HG02571 (cell line): Measurements from ENCODE around the gene CFAP119.
"Not testable (repeated sequence)": the region's sequence is repeated elsewhere in the genome, so short reads cannot be mapped to it uniquely, and the experiment has no call there.

ENCODE experiments used
- ATAC-seq: cut with Tn5 transposase; IDR thresholded peaks from one replicate; pipeline ENCODE4 v1.9.1; 2021; ENCODE audit warnings: mild to moderate bottlenecking, moderate library complexity; ENCODE audit not compliant: unreplicated experiment

CFAP119 gene

DNA sequence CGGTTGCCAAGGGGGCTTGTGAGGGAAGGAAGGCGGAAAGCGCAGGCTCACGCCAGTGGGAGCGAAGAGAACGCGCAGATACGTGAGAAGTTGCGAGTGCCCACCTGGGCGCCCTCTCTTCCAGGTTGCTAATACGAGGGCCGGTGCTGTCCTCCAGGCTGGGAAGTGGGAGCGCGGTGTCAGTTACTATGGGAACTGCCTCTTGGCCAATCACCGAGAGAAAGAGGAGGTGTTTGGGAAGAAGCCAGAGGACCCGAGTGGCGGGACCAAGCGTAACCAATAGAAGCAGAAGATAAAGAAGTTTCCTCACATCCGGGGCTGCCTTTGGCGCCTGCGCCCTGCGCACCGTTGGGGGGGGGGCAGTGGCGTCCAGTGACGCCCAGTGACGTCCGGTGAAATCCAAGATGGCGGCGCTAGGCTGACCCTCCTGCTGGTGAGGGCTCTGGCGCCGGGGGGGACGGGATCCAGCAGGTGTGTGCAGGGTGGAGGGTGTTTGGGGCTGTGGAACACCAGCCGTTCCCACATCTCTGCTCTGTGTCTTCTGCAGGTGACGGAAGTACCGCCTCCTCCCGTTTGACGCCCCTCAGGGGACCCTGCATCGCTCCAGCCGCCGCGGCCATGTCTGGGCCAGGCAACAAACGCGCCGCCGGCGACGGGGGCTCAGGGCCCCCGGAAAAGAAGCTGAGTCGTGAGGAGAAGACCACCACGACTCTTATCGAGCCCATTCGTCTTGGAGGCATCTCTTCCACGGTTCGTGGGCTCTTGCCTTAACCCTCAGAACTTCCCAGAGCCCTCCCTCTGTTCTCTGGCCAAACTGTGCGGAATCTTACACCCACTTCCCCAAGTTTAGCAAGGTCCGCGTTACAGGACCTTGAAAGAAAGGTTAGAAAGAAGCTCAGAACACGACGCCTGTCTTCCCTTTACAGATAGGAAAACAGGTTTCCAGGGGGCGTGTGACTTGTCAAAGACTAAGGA is at the start of gene CFAP119, which contains the start of gene RNF40:
CFAP119 (minus strand) TSS at position 135 of the 975 bp plus-strand sequence. CDS start 314 bp downstream, outside the sequence.
RNF40 (plus strand) TSS at position 395 of the 975 bp plus-strand sequence; CDS start at position 619, 224 bp downstream.
- peak; percentile 86 for ATAC-seq

DNA sequence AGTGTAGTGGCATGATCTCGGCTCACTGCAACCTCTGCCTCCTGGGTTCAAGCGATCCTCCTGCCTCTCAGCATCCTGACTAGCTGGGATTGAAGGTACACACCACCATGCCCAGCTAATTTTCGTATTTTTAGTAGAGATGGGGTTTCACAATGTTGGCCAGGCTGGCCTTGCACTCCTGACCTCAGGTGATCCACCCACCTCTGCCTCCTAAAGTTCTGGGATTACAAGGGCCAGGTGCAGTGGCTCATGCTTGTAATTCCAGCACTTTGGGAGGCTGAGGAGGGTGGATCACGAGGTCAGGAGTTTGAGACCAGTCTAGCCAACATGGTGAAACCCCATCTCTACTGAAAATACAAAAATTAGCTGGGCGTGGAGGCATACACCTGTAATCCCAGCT is 47.8 kb upstream of the CFAP119 start:
- ATAC-seq, result not testable (repeated sequence)

GRCh38 chr16:30808890-30809426 is 47.1 kb upstream of the CFAP119 start:
- ATAC-seq, result not testable (repeated sequence)

DNA sequence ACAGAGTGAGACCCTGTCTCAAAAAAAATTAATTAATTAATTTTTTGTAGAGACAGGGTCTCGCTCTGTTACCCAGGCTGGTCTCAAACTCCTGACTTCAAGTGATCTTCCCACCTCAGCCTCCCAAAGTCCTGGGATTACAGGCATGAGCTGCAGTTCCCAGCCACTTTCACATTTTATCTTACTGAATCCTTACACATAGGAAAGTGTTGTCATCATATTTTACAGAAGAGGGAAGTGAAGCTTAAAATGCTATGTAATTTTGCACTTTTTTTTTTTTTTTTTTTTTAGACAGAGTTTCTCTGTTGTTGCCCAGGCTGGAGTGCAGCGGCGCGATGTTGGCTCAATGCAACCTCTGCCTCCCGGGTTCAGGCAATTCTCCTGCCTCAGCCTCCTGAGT is 46.3 kb upstream of the CFAP119 start:
- ATAC-seq, result no peak

DNA sequence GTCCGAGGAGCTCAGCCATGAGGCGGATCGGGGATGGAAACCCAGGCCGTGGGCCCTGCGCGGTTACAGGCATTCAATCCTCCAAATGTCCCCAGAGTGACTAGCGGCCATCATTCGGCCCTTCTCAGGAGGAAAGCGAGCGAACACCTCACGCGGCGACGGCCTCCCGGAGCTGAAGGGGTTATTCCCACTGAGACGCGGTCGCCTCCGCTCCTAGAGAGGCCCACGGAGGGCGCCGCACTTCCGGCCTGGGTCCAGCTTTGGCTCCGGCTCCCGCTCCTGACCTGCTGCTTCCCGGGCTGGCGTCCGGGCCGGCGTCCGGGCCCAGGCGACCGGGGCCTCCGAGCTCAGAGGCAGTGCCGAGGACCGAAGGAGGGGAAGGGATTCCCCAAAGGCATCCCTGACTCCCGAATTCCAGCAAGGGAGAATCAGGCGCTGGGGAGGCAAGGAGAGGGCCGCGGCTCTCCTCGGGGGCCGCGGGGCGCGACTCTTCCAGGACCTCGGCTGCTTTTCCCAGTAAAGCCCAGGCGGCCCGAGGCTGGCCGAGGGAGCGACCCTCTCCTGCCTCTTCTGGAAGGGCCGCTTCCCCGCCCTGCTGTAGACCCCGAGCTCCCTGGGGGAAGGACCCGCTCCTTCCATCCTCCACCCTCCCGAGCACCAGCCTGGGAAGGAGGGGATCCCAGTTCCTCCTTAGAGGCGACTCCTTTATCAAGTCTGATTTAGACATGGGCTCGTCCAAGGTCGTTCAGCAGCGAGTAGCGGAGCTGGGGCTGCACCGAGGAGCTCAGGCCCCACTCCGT is 43.7 kb upstream of the CFAP119 start:
- ATAC-seq, result no peak

DNA sequence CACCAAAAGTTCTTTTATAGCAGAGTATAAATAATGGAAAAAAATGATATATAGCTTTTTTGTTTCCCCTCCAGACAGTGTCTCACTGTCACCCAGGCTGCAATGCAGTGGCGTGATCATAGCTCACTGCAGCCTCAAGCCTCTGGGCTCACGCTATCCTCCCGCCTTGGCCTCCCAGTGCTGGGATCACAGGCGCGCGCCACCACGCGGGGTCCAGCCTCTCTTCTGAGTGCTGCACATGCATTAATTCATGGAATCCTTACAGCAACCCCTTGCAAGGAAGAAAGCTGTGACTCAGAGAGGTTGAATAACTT is 43.2 kb upstream of the CFAP119 start:
- no peak for ATAC-seq

- no peak for ATAC-seq
Observed at GRCh38 chr16:30802936-30803335, 41.1 kb upstream of the CFAP119 start.

GRCh38 chr16:30797670-30798309 is 35.9 kb upstream of the CFAP119 start:
- ATAC-seq, result no peak

- ATAC-seq, result no peak
Observed at GRCh38 chr16:30794634-30795033, 32.8 kb upstream of the CFAP119 start.

DNA sequence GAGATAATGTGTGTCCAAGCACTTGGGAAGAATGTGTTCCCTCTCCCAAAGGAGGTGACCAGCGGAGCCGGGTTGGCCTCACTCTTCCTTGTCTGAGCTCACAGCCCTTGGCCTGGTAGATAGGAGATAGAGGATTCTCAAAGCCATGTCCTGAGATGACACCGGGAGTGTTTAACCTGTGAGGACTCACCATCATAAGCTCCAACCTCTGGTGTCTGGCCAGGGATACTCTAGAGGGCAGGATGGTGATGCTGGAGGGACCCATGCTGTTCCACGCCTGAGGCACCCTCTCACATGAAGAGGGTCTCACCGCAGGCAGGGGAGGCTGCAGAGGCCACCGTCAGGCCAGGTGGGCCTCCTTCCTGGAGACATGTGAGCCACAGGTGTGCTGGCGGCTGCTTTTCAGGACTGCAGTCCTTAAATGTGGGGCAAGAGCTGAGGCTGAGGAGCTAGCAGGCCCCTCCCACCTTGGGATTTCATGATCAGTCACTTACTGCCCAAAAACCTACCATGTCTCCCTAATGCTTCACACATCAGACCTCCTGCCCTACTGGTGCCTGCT is 31.7 kb upstream of the CFAP119 start:
- no peak for ATAC-seq

DNA sequence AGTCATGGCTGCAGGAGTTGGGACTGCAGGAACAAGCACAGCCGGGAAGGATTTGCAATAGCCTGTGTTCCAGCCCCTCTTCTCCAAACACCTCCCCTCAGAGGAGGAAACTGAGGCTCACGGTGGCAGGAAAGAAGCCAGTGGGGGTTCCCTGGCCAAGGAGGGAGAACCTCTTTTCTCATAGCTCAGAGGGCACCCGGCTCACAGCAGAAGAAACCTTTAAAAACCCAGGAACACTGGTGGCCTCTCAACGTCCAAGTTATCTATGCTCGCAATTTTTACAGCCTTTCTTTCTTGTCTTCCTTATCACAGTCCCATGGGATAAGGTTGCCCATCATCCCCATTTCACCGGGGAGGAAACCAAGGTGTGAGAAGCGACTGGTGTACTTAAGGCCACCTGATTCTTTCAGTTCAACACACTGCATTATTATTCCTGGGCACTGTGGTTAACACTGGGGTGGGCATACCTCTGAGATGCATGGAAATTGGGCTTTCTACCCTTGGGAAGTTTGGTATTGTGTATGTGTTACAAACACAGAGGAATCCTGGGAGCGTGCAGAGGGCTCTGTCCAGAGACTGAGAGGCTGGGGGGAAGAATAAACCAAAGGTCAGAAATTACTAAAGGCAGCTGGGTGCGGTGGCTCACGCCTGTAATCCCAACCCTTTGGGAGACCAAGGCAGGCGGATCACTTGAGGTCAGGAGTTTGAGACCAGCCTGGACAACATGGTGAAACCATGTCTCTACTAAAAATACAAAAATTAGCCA is 25.9 kb upstream of the CFAP119 start:
- no peak for ATAC-seq

- no peak for ATAC-seq
Observed at GRCh38 chr16:30786936-30787612, 25.2 kb upstream of the CFAP119 start, which contains the start of gene ZNF629. Gene ZNF629, minus strand, starts transcription at chr16:30787205. Its CDS starts 2,723 bp downstream, at chr16:30784482.

GRCh38 chr16:30786115-30786935 is 24.5 kb upstream of the CFAP119 start:
- no peak for ATAC-seq

DNA sequence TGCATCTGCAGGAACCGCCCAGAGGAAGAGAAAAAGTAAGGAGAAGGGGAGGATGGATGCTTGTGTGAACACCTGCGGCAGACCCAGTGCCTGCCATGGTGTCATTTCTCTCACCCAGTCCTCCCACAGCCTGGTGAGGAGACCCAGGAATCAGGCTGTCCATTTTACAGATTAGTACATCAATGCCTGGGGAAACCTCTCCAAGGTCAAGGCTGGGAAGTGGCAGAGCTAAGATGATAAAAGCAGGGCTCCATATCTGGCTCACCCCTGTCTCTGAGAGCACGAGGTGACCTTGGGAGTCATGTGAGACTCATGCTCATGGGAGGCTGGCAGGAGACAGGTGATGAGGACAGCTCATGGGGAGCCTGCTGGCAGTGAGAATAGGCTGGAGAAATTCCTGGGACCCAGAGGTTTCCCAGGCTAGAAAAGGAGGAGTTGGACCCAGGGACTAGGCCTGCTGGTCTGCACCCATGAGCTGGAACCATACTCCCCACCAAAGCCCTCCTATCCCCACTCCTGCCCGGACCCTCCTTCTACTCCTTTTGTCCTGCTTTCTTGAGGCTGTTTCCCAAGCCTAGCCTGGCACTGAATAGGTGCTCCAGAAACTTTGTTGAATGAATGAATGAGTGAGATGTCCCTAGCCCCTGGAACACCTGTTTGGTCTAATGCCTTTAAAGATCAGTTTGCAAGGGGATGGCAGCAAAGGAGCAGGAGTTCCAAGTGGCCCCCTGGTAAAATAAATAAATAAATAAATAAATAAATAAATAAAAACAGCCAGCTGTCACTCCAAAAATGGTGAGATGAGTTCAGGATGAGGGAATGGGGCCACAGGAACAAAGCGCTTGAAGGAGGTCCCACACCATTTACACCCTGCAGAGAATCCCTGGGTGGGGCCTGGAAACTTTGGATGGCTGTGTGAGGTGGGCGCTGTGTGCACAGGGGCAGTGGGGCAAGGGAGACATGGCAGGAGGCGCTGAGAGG is 23.6 kb upstream of the CFAP119 start:
- no peak for ATAC-seq

- ATAC-seq, result no peak
Observed at GRCh38 chr16:30784215-30784614, 22.4 kb upstream of the CFAP119 start.

GRCh38 chr16:30783280-30784109 is 21.6 kb upstream of the CFAP119 start:
- no peak for ATAC-seq
